GM21576 (cell line): ENCODE measurements around the gene CRYM.
"Not testable (repeated sequence)": the region's sequence is repeated elsewhere in the genome, so short reads cannot be mapped to it uniquely, and the experiment has no call there.

Source experiments
- ATAC-seq: cut with Tn5 transposase; IDR thresholded peaks from one replicate; pipeline ENCODE4 v1.9.1; 2021; ENCODE audit warnings: mild to moderate bottlenecking, moderate library complexity; ENCODE audit not compliant: unreplicated experiment

CRYM gene

GRCh38 chr16:21281698-21282389 is 3.8 kb upstream of the CRYM start:
- ATAC-seq: no peak

- ATAC-seq: no peak
Observed at GRCh38 chr16:21279501-21279900, 1.4 kb upstream of the CRYM start.

- no peak for ATAC-seq
Observed at GRCh38 chr16:21277045-21277926, 804 bp downstream of the CRYM start.

GRCh38 chr16:21276090-21276489 is 2.0 kb downstream of the CRYM start:
- ATAC-seq: no peak

- ATAC-seq: no peak
Observed at GRCh38 chr16:21275529-21275928, 2.6 kb downstream of the CRYM start.

GRCh38 chr16:21274172-21274726 is 3.8 kb downstream of the CRYM start:
- no peak for ATAC-seq

GRCh38 chr16:21272763-21273162 is 5.3 kb downstream of the CRYM start:
- ATAC-seq: not testable (repeated sequence)

- no peak for ATAC-seq
Observed at GRCh38 chr16:21272253-21272652, 5.8 kb downstream of the CRYM start.

GRCh38 chr16:21268236-21268635 is 9.9 kb downstream of the CRYM start:
- ATAC-seq: no peak

GRCh38 chr16:21267298-21267697 is 10.8 kb downstream of the CRYM start:
- ATAC-seq: no peak

- ATAC-seq: no peak
Observed at GRCh38 chr16:21265104-21265837, 12.8 kb downstream of the CRYM start.

GRCh38 chr16:21264571-21265036 is 13.5 kb downstream of the CRYM start:
- ATAC-seq: no peak

GRCh38 chr16:21263640-21264570 is 14.2 kb downstream of the CRYM start:
- ATAC-seq: peak; percentile 77

GRCh38 chr16:21262779-21263639 is 15.1 kb downstream of the CRYM start:
- ATAC-seq: no peak

GRCh38 chr16:21260870-21261791 is 17.0 kb downstream of the CRYM start:
- ATAC-seq: no peak

- ATAC-seq: no peak
Observed at GRCh38 chr16:21257284-21257683, 20.8 kb downstream of the CRYM start.

GRCh38 chr16:21256636-21257035 is 21.5 kb downstream of the CRYM start:
- ATAC-seq: no peak

GRCh38 chr16:21253470-21253869 is 24.6 kb downstream of the CRYM start:
- ATAC-seq: no peak
